ENCODE data around the gene NHSL2. TPM values are rescaled to one million over a fixed set of nuclear protein-coding genes. Genes with fewer than 3 reads are reported as not detected.
"Not testable (repeated sequence)": the region's sequence is repeated elsewhere in the genome, so short reads cannot be mapped to it uniquely, and the experiment has no call there.

NHSL2 gene
- total RNA-seq, 4 donors from 2014 or later, result 10.4 to 35.8 (median 13.9) TPM

- H3K9me3 ChIP-seq, result no peaks in the 10 kb centered on the region
- no peak for ATAC-seq
- H3K27ac ChIP-seq, result peak overlapping the region in 3 of 4 donors; percentile 60 to 65 (median 64)
- no peaks in the 10 kb centered on the region for H3K27me3 ChIP-seq
- WGBS, 2 donors (ENCODE audit: low coverage in 1 of 2), result 92 to 97% methylated on average over 4 of the region's 5 CpGs
- H3K4me1 ChIP-seq, result peaks cover 0 to 51% (median 0%) of the 10 kb centered on the region in 3 donors
- H3K36me3 ChIP-seq, result no peaks in the 10 kb centered on the region
- TF ChIP-seq POLR2AphosphoS5 (IDR thresholded peaks at IDR 0.05), result no peak
- TF ChIP-seq POLR2A (IDR thresholded peaks at IDR 0.05), result no peak
- no peak for TF ChIP-seq EP300 (IDR thresholded peaks at IDR 0.05)
- TF ChIP-seq, protein P1, sequence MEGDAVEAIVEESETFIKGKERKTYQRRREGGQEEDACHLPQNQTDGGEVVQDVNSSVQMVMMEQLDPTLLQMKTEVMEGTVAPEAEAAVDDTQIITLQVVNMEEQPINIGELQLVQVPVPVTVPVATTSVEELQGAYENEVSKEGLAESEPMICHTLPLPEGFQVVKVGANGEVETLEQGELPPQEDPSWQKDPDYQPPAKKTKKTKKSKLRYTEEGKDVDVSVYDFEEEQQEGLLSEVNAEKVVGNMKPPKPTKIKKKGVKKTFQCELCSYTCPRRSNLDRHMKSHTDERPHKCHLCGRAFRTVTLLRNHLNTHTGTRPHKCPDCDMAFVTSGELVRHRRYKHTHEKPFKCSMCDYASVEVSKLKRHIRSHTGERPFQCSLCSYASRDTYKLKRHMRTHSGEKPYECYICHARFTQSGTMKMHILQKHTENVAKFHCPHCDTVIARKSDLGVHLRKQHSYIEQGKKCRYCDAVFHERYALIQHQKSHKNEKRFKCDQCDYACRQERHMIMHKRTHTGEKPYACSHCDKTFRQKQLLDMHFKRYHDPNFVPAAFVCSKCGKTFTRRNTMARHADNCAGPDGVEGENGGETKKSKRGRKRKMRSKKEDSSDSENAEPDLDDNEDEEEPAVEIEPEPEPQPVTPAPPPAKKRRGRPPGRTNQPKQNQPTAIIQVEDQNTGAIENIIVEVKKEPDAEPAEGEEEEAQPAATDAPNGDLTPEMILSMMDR (IDR thresholded peaks at IDR 0.05), result no peak
- H3K4me3 ChIP-seq, result no peak overlapping the region
Measured at GRCh38 chrX:72053508-72053907, 142.9 kb downstream of the NHSL2 start.

DNA sequence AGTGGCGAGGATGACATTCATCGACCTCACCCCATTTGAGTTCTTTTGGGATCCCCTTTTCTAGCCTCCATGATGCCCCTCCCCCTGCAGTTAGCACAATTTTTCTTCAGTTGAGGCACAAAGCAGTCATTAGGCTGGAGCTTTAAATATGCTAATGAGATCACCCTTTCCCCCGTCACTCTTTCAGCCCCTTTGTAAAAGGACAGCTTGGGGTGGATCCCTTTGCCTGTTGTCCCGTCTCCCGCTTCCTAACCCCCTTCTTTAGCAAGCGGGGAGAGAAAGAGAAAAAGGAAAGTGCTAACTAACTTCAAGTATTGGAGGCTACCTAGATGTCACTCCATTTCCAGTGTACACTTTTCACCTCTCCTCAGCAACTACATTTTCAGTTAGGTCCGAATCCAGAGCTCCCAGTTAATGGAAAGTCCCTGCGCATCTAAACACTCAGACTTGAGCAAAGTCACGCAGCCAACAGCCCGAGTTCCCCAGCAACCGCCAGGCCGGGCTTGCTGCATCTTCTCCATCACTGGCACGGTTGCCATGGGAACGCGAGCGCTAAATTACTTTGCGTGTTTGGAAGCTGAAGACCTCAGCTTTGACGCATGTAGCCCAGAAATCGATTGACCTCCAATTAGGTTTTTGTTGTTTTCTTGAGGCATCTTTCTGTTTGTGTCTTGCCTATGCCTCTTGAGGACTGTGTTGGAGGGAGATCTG, 144.3 kb downstream of the NHSL2 start:
- no peak for ATAC-seq
- H3K27me3 ChIP-seq, result no peaks in the 10 kb centered on the region
- no peak overlapping the region for H3K4me3 ChIP-seq
- no peak for TF ChIP-seq EP300 (IDR thresholded peaks at IDR 0.05)
- TF ChIP-seq POLR2AphosphoS5 (IDR thresholded peaks at IDR 0.05), result no peak
- no peak for TF ChIP-seq POLR2A (IDR thresholded peaks at IDR 0.05)
- H3K27ac ChIP-seq, result peak overlapping the region in 1 of 4 donors; percentile 64
- H3K4me1 ChIP-seq, result peaks cover 0 to 51% (median under 1%) of the 10 kb centered on the region in 3 donors
- 44% methylated on average over 17 of the region's 19 CpGs; no CpG with 5 or more reads in 1 of the 2 donors for WGBS, 2 donors (ENCODE audit: low coverage in 1 of 2)
- H3K9me3 ChIP-seq, result no peaks in the 10 kb centered on the region
- H3K36me3 ChIP-seq, result no peaks in the 10 kb centered on the region

GRCh38 chrX:72057331-72057730, 146.7 kb downstream of the NHSL2 start:
- Histone ChIP-seq H3K27me3 (no peaks in the 10 kb centered on the region), H3K36me3 (no peaks in the 10 kb centered on the region), H3K4me1 (peaks cover 2 to 67% (median 6%) of the 10 kb centered on the region in 3 donors), H3K27ac (peak overlapping the region in 3 of 4 donors; percentile 14 to 32 (median 19)), H3K9me3 (no peaks in the 10 kb centered on the region), H3K4me3 (no peak overlapping the region)
- TF ChIP-seq EP300 (IDR thresholded peaks at IDR 0.05) (no peak), POLR2A (IDR thresholded peaks at IDR 0.05) (no peak), POLR2AphosphoS5 (IDR thresholded peaks at IDR 0.05) (no peak)
- TF ChIP-seq, protein P1 (IDR thresholded peaks at IDR 0.05), result no peak
- 12 to 51% methylated on average over 3 of the region's 4 CpGs for WGBS, 2 donors (ENCODE audit: low coverage in 1 of 2)
- no peak for ATAC-seq

DNA sequence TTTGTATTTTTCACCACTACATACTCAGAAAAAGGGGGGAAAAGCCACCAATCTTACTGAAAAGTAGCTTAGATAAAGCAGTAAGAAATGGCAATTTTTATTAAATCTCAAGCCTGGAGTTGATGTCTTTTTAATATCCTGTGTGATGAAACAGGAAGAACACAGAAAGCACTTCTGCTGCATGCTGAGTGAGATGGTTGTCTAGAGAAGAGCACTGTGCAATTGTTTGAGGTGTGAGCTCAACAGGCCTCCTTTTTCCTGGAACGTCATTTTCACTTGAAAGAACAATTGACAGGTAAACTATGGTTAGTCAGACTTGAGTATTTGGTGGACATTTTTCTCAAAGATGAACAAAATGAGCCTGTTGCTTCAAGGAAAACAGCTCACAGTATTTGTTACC, 147.2 kb downstream of the NHSL2 start:
- Histone ChIP-seq H3K27me3 (no peaks in the 10 kb centered on the region), H3K9me3 (no peaks in the 10 kb centered on the region), H3K36me3 (no peaks in the 10 kb centered on the region), H3K4me1 (peaks cover 2 to 67% (median 10%) of the 10 kb centered on the region in 3 donors), H3K27ac (peak overlapping the region in 3 of 4 donors; percentile 14 to 32 (median 19)), H3K4me3 (no peak overlapping the region)
- 0 to 30% methylated on average over 1 of the region's 1 CpG for WGBS, 2 donors (ENCODE audit: low coverage in 1 of 2)
- ATAC-seq, result no peak
- TF ChIP-seq POLR2AphosphoS5 (IDR thresholded peaks at IDR 0.05) (no peak), EP300 (IDR thresholded peaks at IDR 0.05) (no peak), POLR2A (IDR thresholded peaks at IDR 0.05) (no peak)
- TF ChIP-seq, protein P1 (IDR thresholded peaks at IDR 0.05), result no peak

DNA sequence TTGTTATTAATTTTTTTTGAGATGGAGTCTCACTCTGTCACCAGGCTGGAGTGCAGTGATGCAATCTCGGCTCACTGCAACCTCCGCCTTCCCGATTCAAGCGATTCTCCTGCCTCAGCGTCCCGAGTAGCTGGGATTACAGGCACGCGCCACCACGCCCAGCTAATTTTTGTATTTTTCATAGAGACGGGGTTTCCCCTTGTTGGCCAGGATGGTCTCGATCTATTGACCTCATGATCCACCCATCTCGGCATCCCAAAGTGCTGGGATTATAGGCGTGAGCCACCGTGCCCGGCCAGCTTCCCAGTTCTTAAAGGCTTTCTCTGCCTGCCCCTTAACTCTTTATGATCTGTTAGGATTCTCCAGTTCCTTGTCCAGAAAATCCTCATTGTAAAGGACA, 147.7 kb downstream of the NHSL2 start:
- Histone ChIP-seq H3K27ac (peak overlapping the region in 1 of 4 donors; percentile 14), H3K4me1 (peaks cover 2 to 67% (median 10%) of the 10 kb centered on the region in 3 donors)
- not testable (repeated sequence) for H3K9me3 ChIP-seq, ATAC-seq, H3K27me3 ChIP-seq, H3K4me3 ChIP-seq, H3K36me3 ChIP-seq
- 70 to 76% methylated on average over 2 to 6 of the region's 15 CpGs for WGBS, 2 donors (ENCODE audit: low coverage in 1 of 2)

Measured in gastroesophageal sphincter (tissue), 4 donors.